NCI-H2196 (cell line): ENCODE results near the gene ERC1.
"Not testable (repeated sequence)": the region's sequence is repeated elsewhere in the genome, so short reads cannot be mapped to it uniquely, and the experiment has no call there.

Experiments
- DNase-seq: peaks from one replicate; lab custom pipeline; 2025; ENCODE audit not compliant: unreplicated experiment; lab: John Stamatoyannopoulos, UW

ERC1 gene

DNA sequence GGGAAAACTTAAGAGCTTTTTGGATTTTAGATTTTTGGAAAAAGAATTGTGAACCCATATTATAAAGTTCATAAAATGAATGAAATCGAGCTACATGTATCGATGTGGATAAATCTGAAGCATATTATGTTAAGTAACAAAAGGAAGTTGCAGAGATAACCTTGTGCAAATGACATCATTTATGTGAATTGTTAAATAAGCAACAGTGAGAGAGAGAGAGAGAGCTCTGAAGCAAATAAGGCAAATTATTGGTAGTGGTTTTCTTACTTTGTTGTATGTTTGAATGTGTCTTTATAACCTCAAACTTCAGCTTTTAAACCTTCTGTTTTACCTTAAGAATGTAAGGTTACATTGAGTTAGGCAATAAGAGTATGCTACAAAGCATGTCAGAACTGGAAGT, 78.8 kb downstream of the ERC1 start:
- DNase-seq, result no peak

DNA sequence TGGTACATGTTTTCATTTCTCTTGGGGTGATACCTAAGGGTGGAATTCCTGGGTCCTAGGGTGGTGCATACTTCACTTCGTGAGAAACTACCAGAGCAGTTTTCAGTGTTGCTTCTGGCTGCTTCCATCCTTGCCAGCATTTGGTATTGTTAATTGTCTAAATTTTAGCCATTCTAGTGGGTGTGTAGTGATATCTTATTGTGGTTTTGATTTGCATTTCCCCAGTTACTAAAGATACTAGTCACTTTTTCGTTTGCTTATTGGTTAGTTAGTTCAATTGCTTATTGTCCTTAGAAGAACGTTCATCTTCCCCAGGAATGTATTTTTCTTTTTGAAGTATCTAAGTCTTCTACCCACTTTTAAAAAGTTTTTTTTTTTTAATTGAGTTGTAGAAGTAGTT, 80.2 kb downstream of the ERC1 start:
- no peak for DNase-seq

GRCh38 chr12:1073652-1074051, 82.6 kb downstream of the ERC1 start:
- DNase-seq, result no peak

- no peak for DNase-seq
These were observed 86.2 kb downstream of the ERC1 start for GRCh38 chr12:1077036-1077803.

DNA sequence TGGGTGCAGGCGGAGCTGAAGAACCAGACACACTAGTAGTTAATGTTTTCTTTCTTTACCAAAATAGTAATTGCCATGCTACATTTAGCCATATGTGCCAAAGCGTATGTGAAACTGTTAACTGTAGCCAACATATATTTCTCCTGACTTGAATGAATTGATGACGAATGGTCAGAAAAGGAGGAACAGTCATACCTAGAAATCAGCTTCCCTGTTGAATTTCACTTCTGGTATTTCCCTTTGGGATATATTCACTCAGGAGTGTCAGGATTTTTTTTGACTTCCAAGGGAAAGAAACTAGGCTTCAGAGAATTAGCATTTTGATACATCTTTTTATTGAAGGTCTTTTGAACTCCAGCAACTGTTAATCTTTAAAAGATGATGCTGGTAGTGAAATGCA, 87.0 kb downstream of the ERC1 start:
- DNase-seq, result no peak

GRCh38 chr12:1080520-1081223, 89.6 kb downstream of the ERC1 start:
- no peak for DNase-seq

- DNase-seq, result no peak
These were observed 92.3 kb downstream of the ERC1 start for GRCh38 chr12:1083151-1083888.

DNA sequence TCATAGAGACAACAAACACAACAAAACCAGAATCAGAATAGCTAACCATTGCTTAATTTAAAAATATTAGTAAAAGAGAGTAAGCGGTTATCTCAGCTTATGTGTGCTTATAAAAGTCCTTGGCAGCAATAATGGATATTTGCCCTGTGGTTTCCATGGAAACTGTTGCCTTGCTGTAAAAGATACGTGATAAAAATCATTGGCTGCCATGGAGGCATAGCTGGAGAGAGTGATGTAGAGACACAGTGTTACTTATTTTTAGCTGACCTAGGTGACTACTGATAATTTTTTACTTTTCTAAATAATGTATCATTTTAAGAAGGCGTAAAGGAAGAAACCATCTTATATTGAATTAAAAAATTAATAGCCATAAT, 92.9 kb downstream of the ERC1 start:
- DNase-seq, result peak; percentile 60

DNA sequence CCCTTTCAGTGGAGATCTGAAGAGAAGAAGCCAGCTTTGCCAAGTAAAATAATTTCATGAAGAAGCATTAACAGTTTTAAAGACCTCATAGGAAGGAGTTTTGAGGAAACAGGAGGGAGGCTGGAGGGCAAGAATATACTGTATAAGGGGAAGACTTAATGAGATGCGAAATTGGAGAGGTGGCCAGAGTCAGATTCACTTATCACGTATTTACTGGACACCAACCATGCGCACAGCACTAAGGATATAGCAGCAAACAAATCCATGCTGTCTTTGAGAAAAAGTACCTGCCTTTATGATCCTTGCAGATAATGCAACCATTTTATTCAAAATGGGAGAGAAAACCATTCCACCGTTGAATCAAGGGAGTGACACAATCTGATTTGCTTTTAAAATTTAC, 100.3 kb downstream of the ERC1 start:
- DNase-seq, result no peak

DNA sequence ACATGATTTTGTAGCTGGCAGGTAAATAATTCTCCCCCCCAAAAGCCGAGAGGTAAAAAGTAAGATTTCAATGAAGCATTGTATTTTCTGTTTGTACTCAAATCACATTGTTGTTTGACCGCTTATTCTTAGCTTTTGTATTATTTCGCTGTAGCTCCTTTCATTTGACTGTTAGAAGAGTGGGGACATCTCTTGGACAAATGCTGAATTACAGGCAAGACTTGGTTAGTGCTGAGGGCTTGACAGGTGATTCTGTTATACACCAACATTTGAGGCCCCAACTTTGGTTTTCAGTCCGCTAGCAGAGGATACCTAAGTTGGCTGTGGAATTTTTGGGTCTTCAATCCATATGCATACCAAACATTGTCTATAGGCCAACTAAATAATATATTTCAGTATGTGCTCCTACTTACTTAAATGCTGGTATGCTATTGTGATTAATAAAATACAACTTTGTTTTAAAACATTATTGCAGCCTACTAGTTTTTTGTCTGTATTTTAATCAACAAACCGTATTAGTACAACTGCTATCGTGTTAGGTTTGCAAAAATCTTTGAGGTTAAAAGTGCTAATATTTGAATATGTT, 102.2 kb downstream of the ERC1 start:
- DNase-seq, result peak; percentile 24

- no peak for DNase-seq
These were observed 103.7 kb downstream of the ERC1 start for GRCh38 chr12:1094714-1095113.

- DNase-seq, result no peak
These were observed 108.1 kb downstream of the ERC1 start for GRCh38 chr12:1099158-1099557.

DNA sequence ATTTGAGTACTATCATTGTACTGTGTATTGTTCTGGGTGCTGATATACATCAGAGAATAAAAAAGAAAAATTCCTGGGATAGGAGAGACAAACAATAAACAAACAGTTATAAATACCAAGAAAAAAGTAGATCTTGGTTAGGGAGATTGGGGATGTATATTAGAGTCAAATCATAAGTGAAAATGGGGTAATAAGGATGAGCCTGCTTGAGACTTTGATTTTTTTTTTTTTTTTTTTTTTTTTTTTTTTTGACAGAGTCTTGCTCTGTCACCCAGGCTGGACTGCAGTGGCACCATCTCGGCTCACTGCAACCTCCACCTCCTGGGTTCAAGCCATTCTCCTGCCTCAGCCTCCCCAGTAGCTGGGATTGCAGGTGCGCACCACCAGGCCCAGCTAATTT, 108.6 kb downstream of the ERC1 start:
- not testable (repeated sequence) for DNase-seq

DNA sequence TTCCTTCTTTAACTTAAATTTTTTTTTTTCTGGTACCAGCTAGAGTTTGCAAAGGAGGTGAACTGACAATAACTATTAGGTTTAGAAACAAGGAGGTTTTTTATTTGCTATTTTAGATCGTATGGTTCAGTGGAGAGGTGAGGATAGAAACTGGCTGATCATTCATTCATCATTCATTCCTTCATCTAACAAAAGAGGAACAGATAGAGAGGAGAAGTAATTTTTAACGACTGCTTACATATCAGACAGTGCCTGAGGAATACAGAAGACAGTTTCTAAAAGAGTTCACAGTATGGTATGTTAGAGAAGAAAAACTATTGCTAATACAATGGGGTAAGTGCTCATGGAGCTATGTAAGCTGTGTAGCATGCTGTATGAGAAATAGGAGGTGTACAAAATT, 111.1 kb downstream of the ERC1 start:
- no peak for DNase-seq

GRCh38 chr12:1102791-1103450, 111.9 kb downstream of the ERC1 start:
- no peak for DNase-seq

- DNase-seq, result no peak
These were observed 112.6 kb downstream of the ERC1 start for GRCh38 chr12:1103632-1104031.

DNA sequence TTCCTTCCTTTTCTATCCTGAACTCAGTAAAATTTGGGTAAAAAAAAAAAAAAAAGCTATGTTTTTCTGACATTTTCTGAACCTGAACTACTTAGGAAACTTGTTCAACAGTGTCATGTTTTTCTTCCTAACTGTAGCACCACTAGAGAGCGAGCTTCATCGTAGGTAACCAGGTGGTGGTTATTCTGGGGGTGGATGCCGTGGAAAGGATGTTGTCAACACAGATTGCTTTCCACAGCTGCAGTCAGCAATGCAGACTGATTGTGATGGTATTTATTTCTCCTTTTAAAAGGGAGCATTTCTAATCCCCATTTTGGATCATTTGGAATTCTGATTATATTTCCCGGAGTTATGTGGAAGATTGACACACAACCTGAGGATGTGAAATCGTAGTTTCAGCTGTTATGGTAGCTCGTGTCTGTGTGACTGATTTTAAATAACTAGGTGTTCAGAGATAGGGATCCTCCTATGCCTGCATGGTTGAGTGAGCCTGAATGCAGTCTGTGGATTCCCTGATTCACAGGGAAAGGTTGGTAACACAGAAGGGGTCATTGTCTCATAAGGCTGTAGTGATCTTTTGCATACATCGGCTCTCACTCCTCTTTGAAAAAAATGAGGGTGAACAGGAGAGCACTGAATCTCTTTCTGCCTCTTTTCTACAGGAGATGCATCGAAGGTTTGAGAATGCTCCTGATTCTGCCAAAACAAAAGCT, 113.2 kb downstream of the ERC1 start:
- no peak for DNase-seq

- no peak for DNase-seq
These were observed 116.6 kb downstream of the ERC1 start for GRCh38 chr12:1107669-1108068.

DNA sequence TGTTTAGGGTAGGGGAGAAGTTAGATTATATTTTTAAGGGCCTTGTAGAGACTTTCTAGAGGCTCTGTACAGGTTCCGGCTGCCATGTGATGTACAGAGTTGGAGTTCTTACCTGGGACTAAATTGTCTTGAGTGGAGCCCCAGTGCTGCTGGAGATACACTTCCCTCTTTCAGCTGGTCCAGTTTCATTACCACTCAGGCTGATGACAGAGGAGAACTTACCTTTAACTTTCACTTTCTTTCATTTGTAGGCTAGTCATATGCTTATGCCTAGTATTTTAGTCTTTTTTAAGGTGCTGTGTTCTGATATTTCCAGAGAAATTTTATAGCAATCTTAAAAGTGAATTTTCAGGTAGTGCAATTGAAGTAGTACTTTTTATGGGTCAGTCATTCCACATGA, 117.3 kb downstream of the ERC1 start:
- DNase-seq, result no peak

GRCh38 chr12:1115484-1116231, 124.6 kb downstream of the ERC1 start:
- DNase-seq, result no peak
